GM18507 (cell line): Measurements from ENCODE around the gene CLPX.
"Not testable (repeated sequence)": the region's sequence is repeated elsewhere in the genome, so short reads cannot be mapped to it uniquely, and the experiment has no call there.

Experiments
- DNase-seq: peaks from one replicate; pipeline ENCODE4 v3.0.0; 2011; ENCODE audit warnings: low read depth; ENCODE audit not compliant: insufficient read length; ENCODE audit errors: extremely low spot score
- FAIRE-seq: peaks from 2 replicates; lab custom pipeline; 2011; peaks lifted over from hg19 to GRCh38; lab: Jason Lieb, UNC

CLPX gene

GRCh38 chr15:65184868-65185717 is at the start of gene CLPX:
Gene CLPX, minus strand, starts transcription at chr15:65185342. Its CDS starts 189 bp downstream, at chr15:65185153.
- DNase-seq (peak; percentile 84), FAIRE-seq (peak; percentile 87)

- DNase-seq: no peak
- no peak for FAIRE-seq
These were observed 48.6 kb upstream of the CLPX start for GRCh38 chr15:65233696-65234095.

DNA sequence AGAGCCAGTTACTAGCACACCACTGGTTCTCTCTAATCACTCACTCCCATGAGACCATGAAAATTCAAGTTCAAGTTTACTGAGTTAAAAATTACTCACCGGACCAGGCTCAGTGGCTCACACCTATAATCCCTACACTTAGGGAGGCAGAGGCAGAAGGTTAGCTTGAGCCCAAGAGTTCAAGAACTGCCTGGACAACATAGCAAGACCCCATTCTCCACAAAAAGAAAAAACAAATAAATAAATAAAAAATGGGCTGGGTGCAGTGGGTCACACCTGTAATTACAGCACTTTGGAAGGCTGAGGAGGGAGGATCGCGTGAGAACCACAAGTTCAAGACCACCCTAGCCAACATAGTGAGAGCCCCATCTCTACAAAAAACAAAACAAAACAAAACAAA is 47.4 kb upstream of the CLPX start:
- FAIRE-seq (no peak), DNase-seq (no peak)

DNA sequence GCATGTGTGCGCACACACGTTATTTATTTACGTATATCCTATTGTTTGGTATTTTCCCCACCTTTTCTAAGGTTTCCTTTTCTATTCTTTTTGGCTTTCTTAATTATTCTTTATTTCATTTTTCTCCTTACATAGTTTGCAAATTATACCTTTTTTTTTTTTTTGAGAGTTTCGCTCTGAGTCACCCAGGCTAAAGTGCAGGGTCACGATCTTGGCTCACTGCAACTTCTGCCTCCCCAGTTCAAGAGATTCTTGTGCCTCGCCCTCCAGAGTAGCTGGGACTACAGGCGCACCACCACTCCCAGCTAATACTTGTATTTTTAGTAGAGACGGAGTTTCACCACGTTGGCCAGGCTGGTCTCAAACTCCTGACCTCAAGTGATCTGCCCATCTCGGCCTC is 46.2 kb upstream of the CLPX start:
- DNase-seq (no peak), FAIRE-seq (no peak)

DNA sequence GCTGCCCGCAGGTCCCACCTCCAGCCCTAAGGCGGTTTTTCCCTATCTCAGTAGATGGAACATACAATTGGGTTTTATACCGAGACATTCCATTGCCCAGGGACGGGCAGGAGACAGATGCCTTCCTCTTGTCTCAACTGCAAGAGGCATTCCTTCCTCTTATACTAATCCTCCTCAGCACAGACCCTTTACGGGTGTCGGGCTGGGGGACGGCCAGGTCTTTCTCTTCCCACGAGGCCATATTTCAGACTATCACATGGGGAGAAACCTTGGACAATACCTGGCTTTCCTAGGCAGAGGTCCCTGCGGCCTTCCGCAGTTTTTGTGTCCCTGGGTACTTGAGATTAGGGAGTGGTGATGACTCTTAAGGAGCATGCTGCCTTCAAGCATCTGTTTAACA is 41.8 kb upstream of the CLPX start:
- FAIRE-seq, DNase-seq: not testable (repeated sequence)

GRCh38 chr15:65226221-65226620 is 41.1 kb upstream of the CLPX start:
- FAIRE-seq: no peak

GRCh38 chr15:65223996-65224395 is 38.9 kb upstream of the CLPX start:
- FAIRE-seq (no peak), DNase-seq (no peak)

More at GRCh38 chr15:65226221-65226620, 41.1 kb upstream of the CLPX start:
- no peak for DNase-seq

GRCh38 chr15:65222891-65223290 is 37.7 kb upstream of the CLPX start:
- no peak for FAIRE-seq

GRCh38 chr15:65221697-65222096 is 36.6 kb upstream of the CLPX start:
- DNase-seq (no peak), FAIRE-seq (no peak)

More at GRCh38 chr15:65222891-65223290, 37.7 kb upstream of the CLPX start:
- no peak for DNase-seq

DNA sequence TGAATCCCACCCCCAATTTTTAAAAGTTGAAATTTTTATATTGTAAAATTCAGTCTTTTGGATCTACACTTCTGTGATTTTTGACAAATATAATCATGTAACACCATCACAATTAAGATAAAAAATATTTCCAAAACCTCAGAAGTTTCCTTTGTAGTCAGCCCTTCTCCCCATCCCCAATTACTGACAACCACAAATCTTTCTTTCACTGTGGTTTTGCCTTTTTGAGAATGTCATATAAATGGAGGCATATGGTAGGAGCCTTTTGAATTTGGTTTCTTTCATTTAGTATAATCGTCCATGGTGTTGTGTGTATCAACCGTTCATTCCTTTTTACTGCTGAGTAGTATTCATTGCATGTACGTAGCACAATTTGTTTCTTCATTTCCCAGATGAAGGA is 34.0 kb upstream of the CLPX start:
- DNase-seq: no peak
- FAIRE-seq: no peak

GRCh38 chr15:65217526-65218482 is 32.7 kb upstream of the CLPX start:
- FAIRE-seq (no peak), DNase-seq (no peak)

DNA sequence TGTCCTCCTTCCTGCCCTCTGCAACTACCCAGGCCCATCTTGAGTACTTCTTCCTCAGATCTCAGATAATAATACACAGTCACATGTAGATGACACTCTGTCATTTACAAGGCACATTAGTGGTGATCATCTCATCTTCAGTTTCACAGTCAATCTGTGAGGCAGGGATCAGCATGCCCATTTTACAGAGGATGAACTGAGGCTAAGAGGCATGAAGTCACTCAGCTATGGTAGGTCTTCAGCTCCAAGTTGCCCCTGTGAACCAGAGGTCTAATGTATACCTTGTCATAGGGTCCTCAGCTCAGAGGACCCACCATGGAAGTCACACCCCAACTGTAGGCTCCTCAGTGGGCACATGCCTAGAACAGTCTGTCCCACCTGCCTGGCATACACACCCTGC is 30.4 kb upstream of the CLPX start:
- DNase-seq: no peak
- no peak for FAIRE-seq

- FAIRE-seq (no peak), DNase-seq (no peak)
These were observed 28.9 kb upstream of the CLPX start for GRCh38 chr15:65214010-65214409.

DNA sequence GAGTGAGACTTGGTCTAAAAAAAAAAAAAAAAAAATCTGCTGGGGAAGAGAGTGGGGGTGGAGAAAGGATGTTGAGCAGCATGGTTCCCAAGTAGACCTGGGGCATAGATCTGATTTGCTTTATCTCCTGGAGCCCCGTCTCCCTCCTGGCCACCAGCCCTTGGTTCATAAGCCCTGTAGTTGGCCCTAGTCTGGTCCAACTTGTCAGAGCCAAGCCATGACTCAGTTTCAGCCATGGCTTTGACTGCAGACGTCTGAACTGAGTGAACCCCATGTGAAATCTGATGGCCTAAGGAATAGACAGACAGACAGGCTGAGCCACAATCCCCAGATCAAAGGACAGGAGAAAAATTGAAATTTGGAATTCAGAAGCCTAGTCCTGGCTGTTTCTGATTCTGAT is 28.1 kb upstream of the CLPX start:
- DNase-seq: no peak
- FAIRE-seq: no peak

GRCh38 chr15:65212097-65212496 is 27.0 kb upstream of the CLPX start:
- FAIRE-seq (no peak), DNase-seq (peak; percentile 20)

DNA sequence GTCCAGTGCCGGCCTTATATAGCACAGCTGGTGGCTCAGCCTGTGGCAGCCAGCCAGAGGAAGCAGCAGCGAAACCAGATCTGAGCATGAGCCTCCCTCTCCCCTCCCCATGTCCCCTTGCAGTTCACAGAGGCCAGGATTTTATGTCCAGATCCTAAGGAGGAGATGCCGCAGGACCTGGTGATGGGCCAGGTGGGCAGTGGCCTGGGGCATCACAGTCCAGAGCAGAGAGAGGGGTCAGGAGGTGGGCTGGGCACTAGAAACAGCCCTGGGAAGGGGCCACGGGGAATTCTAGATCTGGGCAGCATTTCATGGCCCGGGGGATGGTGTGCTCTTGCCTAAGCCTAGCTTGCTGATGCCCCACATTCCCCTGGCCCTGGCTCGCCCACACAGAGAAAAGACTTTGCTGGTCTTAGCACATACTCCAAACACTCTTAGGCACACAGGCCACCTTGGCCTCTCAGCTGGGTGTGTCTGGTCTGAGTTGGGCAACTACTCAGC is 26.4 kb upstream of the CLPX start:
- FAIRE-seq (no peak), DNase-seq (no peak)

DNA sequence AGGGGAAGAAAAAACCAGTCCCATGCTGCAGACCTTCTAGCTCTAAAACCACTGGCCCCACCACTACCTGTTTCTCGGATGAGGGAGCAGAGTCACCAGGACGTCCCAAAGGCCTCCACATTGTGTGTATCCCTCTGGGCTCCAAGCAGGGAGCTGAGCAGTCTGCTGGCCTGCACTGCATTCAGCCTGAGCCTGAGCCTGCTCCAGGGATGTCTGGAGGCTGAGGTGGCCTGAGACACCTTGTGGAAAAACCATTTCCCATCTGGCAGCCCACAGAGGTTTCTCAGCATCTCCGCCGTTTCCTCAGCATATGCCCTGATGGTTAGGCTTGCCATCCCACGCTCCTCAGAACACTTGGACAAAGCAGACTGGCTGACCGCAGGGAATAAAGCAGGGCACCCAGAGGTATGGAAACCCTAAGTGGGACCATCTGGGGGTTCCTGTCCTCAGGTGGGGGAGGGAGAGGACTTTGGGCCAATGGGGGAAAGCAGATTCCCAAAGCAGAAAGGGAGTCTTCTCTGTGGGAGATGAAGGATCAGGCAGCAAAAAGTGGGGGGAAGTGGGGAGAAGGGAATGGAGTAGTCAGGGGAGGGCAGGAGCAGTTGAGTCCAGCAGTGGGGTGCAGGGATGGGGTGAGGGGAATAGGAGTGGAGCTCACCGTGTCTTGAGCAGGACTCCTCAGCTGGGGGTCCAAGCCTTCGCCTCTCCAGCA is 25.8 kb upstream of the CLPX start, which contains the start of gene CILP:
Gene CILP (minus strand): TSS at position 704 of the 712 bp plus-strand sequence. CDS start 1,718 bp downstream, outside the sequence.
- DNase-seq (no peak), FAIRE-seq (no peak)

- DNase-seq: no peak
- FAIRE-seq: no peak
These were observed 24.8 kb upstream of the CLPX start for GRCh38 chr15:65209701-65210643.
